OCI-LY3 (cell line): ENCODE measurements around the gene WIPF3.

Experiments
- EZH2phosphoT487 ChIP-seq: fragments of 200-600 bp; shearing (Covaris generic); IDR thresholded peaks from 2 replicates; pipeline ENCODE4 v1.6.1; 2018; ENCODE audit warnings: antibody characterized with exemption, mixed run types, low read depth
- TF ChIP-seq, protein P1 (sequence below): fragments of 200-600, 300-600 bp; sonication (generic); IDR thresholded peaks from 2 replicates; pipeline ENCODE4 v1.5.1; 2014; ENCODE audit warnings: antibody characterized with exemption, low read length, low read depth

GRCh38 chr7:29937132-29937531 lies 130.8 kb downstream of the WIPF3 start:
- TF ChIP-seq, protein P1, sequence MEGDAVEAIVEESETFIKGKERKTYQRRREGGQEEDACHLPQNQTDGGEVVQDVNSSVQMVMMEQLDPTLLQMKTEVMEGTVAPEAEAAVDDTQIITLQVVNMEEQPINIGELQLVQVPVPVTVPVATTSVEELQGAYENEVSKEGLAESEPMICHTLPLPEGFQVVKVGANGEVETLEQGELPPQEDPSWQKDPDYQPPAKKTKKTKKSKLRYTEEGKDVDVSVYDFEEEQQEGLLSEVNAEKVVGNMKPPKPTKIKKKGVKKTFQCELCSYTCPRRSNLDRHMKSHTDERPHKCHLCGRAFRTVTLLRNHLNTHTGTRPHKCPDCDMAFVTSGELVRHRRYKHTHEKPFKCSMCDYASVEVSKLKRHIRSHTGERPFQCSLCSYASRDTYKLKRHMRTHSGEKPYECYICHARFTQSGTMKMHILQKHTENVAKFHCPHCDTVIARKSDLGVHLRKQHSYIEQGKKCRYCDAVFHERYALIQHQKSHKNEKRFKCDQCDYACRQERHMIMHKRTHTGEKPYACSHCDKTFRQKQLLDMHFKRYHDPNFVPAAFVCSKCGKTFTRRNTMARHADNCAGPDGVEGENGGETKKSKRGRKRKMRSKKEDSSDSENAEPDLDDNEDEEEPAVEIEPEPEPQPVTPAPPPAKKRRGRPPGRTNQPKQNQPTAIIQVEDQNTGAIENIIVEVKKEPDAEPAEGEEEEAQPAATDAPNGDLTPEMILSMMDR, result no peak
- no peak for TF ChIP-seq EZH2phosphoT487
